G401.6 (cell line): ENCODE measurements around the gene PTPRN2.
"Not testable (repeated sequence)": the region's sequence is repeated elsewhere in the genome, so short reads cannot be mapped to it uniquely, and the experiment has no call there.

Source experiments
- FAIRE-seq: peaks from 2 replicates; lab custom pipeline; 2012; peaks lifted over from hg19 to GRCh38; lab: Jason Lieb, UNC

PTPRN2 gene

DNA sequence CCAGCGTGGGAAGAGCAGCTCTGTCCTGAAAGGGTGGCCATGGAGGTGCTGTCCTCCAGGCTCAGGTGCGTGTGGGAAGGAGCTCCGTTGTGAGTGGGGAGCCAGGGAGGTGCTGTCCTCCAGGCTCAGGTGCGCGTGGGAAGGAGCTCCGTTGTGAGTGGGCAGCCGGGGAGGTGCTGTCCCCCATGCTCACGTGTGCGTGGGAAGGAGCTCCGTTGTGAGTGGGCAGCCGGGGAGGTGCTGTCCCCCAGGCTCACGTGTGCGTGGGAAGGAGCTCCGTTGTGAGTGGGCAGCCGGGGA, 691.3 kb downstream of the PTPRN2 start:
- FAIRE-seq: not testable (repeated sequence)

DNA sequence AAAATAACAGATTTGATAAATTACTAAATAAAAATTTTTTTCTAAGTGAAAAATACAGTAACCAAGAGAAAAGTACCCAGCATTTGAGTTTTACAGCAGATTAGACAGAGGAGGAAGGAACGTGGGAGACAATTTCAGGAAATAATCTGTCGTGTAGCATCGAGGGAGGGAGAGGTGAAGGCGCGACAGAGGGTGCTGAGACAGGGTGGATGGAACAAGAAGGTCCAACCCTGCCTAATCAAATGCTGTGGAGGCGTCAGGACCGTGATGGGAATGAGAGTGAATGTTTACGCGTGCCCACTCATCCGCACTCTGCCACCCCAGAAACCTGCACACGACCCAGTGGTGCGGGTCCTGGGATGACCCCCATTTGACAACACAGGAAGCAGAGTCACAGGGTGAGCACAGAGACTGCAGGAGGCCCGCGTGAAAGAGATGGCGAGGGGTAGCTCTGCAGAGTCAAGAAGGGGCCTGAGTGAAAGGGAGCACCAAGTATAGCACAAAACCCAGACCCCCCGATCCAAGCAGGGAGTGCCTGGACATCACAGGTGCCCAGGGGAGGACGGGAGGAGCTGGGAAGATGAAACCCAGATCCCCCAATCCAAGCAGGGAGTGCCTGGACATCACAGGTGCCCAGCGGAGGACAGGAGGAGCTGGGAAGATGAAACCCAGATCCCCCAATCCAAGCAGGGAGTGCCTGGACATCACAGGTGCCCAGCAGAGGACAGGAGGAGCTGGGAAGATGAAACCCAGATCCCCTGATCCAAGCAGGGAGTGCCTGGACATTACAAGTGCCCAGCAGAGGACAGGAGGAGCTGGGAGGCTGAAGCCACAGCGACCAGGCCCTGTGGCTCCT, 691.9 kb downstream of the PTPRN2 start:
- FAIRE-seq: no peak

DNA sequence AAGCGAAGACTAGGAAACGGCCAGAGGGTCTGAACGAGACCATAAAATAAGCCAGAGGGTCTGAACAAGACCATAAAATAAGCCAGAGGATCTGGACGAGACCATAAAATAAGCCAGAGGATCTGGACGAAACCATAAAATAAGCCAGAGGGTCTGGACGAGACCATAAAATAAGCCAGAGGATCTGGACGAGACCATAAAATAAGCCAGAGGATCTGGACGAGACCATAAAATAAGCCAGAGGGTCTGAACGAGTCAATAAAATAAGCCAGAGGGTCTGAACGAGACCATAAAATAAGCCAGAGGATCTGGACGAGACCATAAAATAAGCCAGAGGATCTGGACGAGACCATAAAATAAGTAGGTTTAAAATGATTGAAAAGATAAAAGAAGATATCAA, 692.5 kb downstream of the PTPRN2 start:
- FAIRE-seq: not testable (repeated sequence)

DNA sequence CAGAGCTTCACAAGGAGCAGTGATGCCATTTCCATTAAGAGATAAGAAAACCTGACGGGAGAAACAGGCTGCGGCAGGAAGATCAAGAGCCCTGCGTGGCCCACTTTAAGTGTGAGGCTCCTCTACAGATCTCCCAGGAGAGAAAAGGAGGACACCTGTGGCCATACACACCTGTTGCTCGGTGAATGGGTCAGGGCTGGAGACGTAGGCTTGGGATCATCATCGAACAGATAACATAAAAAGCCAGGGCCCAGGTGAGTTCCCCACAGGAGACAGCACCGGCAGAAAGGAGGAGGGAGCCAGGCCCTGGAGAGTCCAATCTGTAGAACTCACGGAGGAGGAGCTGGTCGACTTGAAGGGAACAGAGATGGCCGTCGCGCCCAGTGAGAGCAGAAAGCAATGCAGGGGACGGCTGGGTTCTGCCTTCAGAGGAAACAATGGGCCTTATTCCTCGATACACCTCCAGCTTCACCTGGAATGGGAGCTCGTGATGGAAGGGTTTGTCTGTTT, 694.0 kb downstream of the PTPRN2 start:
- no peak for FAIRE-seq

DNA sequence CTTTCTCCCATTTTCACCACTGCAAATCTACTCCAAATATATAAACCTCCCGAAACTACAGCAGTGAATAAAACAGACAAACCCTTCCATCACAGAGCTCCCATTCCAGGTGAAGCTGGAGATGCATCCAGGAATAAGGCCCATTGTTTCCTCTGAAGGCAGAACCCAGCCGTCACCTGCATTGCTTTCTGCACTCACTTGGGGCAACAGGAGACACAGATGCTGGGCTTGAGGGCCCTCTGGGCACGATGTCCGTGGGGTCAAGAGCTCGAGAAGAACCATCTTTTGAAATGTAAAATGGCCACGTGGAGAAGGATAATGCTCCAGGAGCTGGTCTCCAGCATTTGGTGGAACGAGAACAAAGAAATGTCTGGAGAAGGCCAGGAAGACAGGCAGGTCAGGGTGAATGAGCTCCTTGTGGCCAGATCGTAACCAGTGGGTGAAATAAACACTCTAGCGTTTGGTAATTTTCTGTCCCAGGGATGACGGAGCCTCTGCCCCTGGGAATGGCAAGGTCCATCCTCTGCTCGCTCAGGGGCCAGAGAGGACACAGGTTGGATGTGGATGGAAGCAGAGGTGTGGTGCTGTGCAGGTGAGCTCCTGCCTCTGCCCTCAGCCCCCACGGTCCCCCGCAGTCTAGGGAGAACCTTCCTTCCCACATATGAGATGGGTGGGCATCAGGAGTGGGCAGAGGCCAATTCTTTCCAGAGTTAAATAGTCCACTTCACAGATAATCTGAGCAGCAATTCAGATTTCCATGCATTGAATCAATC, 694.7 kb downstream of the PTPRN2 start:
- FAIRE-seq: no peak

DNA sequence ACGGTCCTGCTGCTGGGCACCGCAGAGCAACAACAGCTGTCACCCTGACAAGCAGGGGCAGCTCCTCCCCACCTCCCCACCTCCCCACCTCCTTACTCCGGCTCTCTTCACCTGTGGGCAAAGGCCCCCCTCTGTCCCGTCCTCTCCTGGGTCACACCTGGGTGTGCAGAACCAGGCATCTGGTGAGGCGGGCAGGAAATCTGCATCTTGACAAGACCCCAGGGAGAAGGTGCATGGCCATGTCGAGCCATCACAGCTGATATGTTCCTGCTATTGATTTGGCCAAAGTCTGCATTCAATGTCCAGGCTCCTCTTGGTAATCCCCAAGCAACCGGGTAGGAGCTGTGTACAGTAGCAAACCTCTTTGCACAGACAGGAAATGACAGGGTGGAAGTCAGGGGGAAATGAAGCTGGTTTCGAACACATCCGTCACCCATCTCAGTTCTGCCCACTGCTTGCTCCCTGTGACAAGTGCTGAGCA, 696.7 kb downstream of the PTPRN2 start:
- no peak for FAIRE-seq

DNA sequence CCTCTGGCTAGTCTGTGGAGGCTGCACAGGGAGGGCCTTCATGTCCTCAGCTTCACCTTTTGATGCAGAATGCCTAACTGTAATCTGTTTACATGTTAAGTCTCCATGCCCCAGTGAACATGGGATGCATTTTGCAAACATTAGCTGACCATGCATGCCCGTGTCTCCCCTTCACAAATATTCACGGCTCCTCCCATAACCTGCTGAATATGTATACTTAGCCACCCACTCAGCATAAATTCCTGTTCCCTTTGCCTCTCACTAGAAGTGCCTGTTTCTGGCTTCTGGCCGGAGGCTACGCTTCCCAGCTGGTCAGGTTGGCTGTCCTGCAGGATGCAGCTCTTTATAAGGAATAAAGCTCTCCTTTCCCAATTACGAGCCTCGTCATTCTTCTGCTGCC, 698.1 kb downstream of the PTPRN2 start:
- no peak for FAIRE-seq

DNA sequence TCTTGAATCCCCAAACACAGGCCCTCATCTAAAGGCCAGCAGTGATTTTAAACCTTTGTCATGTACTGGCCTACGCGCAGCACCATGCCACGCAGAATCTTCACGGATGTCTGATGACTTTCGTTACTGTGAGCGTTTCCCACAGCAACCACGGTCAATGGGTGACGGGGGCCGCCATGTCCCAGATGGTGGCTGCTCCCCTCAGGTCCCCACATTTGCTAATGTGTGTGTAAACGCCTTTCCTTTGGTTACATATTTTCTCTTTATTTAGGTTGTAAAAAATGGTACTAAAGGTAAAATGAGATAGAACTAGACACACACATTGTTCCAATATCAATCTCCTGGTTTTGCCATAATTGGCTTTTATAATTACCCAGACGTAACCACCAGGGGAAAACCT, 699.0 kb downstream of the PTPRN2 start:
- no peak for FAIRE-seq

DNA sequence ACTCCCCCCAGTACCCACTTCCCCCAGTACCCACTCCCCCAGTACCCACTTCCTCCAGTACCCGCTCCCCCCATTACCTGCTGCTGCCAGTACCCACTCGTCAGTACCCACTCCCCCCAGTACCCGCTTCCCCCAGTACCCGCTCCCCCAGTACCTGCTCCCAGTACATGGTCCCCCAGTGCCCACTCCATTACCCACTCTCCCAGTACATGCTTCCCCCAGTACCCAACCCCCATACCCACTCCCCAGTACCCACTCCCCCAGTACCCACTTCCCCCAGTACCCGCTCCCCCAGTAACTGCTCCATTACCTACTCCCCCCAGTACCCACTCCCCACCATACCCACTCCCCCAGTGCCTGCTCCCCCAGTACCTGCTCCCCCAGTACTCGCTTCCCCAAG, 700.2 kb downstream of the PTPRN2 start:
- FAIRE-seq: no peak

DNA sequence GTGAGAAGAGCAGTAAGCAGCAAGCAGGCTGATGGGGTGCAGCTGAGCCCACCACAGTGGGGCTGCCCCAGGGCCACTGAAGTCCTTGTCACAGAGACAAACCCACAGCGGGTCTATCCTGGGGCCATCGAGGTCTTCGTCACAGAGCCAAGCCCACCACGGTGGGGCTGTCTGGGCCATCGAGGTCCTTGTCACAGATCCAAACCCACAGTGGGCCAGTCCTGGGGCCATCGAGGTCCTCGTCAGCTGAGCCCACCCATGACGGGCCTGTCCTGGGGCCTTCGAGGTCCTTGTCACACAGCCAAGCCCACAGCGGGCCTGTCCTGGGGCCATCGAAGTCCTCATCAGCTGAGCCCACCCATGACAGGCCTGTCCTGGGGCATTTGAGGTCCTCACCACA, 700.9 kb downstream of the PTPRN2 start:
- FAIRE-seq: no peak

DNA sequence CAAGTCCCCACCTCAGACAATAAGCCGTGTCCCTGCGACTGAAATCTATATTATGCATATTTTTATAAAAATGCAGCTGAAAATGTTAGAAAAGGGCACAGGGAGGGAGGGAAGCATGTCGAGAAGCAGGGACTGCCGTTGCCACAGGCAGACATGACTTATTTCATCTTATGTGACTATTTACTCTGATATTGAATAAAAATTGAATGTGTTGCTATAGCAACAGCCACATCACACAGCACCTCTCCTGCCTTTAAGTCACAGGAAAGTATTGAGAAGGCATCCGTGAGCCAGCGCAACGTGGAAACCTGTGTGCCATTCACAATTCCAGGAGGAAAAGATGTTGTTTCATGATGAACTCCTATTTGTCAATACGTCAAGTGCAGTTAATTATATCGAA, 701.4 kb downstream of the PTPRN2 start:
- no peak for FAIRE-seq

DNA sequence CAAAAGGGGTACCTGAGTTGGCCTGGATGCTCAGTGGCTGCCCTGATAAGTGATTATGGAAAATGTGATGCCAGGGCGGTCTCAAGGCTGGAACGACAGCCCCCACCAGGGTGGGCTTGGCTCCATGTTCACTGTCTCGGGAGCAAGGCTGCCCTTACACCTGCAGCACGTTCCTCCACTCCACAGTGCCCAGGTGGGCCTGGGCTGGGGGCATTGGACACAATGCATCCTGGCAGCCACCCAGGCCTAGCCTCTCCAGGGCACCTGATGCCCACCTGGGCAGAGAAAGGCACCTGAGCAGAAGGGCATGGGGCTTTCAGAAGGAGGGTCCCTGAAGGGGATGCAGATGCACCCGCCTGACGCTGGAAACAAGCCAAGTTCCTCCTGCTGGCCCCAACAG, 702.5 kb downstream of the PTPRN2 start:
- no peak for FAIRE-seq

DNA sequence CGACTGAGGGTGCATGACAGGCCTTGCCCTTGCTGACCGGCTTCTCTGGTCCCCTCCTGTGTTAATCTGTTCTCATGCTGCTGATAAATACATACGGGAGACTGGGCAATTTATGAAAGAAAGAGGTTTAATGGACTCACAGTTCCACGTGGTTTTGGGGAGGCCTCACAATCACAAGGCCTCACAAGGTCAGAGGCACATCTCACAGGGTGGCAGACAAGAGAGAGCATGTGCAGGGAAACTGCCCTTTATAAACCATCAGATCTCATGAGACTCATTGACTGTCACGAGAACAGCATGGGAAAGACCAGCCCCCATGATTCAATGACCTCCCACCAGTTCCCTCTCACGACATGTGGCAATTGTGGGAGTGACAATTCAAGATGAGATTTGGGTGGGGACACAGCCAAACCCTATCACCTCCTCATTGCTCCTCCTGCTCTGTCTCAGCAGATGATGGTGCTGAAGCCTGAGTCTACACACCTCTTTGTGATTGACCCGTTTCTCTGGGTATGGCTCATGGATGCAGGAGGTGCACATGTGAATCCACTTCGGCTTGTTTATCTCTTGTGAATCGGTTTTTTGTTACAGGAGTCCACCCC, 703.1 kb downstream of the PTPRN2 start:
- FAIRE-seq: no peak

DNA sequence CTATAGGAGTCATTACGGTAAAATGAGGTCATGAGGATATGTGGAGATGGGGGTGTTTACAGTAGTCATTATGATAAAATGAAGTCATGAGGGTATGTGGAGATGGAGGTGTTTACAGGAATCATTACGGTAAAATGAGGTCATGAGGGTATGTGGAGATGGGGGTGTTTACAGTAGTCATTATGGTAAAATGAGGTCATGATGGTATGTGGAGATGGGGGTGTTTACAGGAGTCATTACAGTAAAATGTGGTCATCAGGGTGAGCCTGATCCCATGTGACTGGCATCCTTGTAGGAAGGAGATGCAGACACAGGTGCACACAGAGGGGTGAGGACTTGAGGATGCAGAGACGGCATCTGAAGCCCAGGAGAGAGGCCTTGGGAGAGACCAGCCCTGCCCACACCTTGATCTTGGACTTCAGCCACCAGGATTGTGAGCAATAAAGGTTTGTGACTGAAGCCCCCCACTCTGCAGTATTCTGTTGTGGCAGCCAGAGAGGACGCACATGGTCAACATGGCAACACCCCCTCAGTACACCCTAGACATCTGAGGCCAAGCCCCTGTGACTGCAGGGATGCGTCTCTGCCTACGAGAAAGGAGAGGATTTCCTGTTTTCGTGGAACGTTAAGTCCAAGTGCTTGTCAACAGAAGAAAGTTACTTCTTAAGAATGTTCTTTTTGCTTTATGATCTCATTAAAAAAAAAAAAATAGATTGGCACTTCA, 706.4 kb downstream of the PTPRN2 start:
- FAIRE-seq: no peak

DNA sequence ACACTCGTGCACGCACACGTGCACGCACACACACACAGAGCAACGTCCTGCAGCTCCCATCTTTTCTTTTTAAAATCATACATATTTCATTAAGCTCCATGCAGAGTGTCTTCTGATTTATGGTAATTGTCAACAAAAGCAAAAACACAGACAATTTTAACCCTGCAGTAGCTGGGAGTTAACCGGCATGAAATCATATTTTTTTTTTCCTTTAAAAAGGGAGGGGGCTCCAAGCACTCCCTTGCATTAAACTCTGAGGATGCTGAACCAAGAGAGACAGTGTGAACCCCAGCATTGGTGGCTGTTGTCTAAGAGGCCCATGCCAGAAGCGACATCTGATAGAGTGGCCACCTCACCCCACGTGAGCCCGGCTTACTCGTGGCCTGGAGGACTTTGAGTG, 708.2 kb downstream of the PTPRN2 start:
- no peak for FAIRE-seq

DNA sequence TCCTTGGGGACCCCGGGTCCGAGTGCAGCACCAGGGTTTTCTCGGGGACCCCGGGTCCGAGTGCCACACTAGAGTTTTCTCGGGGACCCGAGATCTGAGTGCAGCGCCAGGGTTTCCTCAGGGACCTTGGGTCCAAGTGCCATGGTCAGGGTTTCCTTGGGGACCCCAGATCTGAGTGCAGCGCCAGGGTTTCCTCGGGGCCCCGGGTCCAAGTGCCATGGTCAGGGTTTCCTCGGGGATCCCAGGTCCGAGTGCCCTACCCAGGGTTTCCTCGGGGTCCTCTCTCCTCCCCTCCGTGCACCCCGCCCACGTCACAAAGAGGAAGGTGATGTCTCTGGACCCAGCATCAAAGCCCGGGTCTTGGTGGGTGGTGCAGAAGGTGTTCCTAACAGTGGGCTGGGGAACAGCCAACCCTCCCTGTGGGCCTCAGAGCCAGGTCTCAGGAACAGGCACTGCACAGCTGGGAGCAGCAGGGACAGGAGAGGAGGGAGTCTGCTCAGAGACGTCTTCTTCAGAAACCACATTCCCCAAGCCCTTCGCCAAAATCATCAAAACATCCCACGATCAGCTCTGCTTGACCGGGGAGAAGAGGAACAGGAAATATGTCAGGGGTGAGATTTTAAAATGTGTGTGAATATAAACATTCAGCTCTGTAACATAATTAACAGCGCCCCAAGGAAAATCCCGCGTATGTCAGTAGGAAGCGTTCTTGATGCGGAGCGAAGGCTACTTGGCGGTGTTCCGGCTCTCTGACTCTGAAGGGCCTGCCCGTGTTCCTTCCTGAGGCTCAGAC, 710.1 kb downstream of the PTPRN2 start:
- FAIRE-seq: no peak

DNA sequence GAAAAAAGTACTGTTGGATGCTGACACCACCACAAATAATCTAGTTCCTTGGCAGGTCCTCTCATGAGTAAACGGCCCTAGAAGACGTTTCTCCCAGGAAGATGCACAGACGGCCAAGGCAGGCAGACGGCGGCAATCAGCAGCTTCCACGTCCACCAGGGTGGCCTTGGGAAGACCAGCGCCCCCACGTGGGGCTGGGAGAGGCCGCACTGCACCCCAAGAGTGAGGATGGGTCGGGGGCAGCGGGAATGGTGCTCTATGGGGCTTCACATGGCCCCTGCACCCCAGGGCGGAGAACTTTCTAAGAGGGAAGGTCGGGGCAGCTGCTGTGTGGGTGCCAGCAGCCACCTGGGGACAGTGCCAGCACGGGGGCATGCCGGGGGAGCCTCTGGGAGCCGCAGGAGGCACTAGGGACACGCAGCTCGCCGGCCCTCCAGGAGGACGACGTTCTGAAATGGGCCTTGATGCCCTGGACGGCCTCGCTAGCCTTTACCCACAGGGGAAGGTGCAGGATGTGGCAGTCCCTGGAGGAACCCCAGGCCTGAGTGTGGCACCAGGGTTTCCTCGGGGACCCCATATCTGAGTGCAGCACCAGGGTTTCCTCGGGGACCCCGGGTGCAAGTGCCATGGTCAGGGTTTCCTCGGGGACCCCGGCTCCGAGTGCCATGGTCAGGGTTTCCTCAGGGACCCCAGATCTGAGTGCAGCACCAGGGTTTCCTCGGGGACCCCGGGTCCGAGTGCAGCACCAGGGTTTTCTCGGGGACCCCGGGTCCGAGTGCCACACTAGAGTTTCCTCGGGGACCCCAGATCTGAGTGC, 710.9 kb downstream of the PTPRN2 start:
- FAIRE-seq: no peak

DNA sequence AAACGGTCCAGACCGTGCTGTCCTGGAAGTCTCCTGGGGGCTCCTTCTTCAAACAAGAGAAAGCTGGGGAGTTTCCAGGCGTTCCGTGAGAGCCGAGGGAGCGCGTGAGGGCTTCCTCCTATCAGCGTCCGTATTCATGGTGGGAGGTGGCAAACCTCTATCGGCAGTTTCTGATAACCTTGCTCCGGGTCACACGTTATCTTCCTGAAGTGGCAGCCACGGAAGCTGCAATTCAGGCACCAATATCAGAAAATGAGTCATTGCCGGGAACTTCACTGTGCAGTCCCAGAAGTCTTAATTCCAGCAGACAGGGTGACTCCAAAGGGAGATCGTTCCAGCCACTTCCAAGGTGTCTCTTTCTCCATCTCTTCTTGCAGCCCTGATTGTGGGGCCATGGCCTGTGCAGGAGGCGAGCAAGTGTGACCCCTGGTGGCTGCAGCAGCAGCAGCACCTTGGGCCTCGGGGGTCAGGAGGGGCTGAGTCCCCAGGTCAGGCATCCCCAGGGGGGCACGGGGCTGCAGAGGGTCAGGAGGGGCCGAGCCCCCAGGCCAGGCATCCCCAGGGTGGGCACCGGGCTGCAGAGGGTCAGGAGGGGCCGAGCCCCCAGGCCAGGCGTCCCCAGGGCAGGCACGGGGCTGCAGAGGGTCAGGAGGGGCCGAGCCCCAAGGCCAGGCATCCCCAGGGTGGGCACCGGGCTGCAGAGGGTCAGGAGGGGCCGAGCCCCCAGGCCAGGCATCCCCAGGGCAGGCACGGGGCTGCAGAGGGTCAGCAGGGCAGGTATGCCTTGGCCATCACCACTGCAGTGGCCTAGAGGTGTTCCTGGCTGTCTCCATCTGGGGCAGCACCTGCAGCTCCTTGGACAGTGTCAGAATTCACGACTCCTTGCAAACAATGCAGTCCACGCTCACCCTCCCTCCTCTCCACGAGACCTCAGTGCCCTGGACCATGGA, 712.1 kb downstream of the PTPRN2 start:
- no peak for FAIRE-seq

DNA sequence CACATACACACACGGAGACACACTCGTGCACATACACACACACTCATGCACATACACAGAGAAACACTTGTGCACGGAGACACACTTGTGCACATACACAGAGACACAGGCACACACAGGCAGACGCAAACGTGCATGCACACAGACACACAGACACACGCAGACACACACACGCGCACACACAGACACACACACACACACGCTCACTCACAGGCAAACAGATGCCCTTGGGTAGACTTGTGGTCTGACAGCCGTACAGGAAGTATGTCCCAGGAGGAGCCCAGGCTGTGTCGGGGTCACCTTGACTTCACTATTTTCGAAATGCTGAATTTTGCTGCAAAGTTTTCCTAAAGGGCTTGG, 712.8 kb downstream of the PTPRN2 start:
- FAIRE-seq: no peak
